OCI-LY7 (cell line): ENCODE results near the gene LARP7. TPM values are rescaled to one million over a fixed set of nuclear protein-coding genes. Genes with fewer than 3 reads are reported as not detected.
A peak's percentile ranks its signal among the peaks of the same experiment; 100 is the strongest.

Experiments used
- BruUV-seq: library from RNA; stranded (reverse); fragments of 400-500 nt; replicated peaks from 2 replicates; lab custom pipeline; 2021; lab: Mats Ljungman, UMichigan
- CTCF ChIA-PET: fragments of 300-600 bp; sonication (Branson Sonifier 250); formaldehyde crosslinking; loops from one replicate; lab custom pipeline; 2022; ENCODE audit warnings: antibody characterized with exemption; ENCODE audit not compliant: unreplicated experiment; lab: Charles Lee
- POLR2A ChIA-PET: fragments of 300-600 bp; sonication (Branson Sonifier 250); formaldehyde crosslinking; loops from one replicate; lab custom pipeline; 2022; ENCODE audit warnings: antibody characterized with exemption; lab: Charles Lee
- DNase-seq: peaks from one replicate; pipeline ENCODE4 v3.0.0-alpha.2; 2015; ENCODE audit warnings: low spot score
- H2AFZ ChIP-seq: fragments of 200-600 bp; sonication (generic), shearing (Covaris generic); 2 replicates; pipeline ENCODE4 v1.6.1; 2014; ENCODE audit warnings: mild to moderate bottlenecking, antibody characterized with exemption, low read length, moderate library complexity
- H3K27ac ChIP-seq: fragments of 200-600 bp; sonication (generic); 2 replicates; pipeline ENCODE4 v1.5.1; 2014; ENCODE audit warnings: mixed run types, low read depth, mild to moderate bottlenecking, moderate library complexity, low read length, inconsistent platforms; ENCODE audit not compliant: poor library complexity, severe bottlenecking
- H3K36me3 ChIP-seq: fragments of 200-600 bp; sonication (generic); 2 replicates; pipeline ENCODE4 v1.6.1; 2014; ENCODE audit warnings: mild to moderate bottlenecking, antibody characterized with exemption, low read length, moderate library complexity, mixed read lengths; ENCODE audit not compliant: insufficient read depth
- H3K4me1 ChIP-seq: fragments of 200-600 bp; sonication (generic); 2 replicates; pipeline ENCODE4 v1.5.1; 2014; ENCODE audit warnings: mild to moderate bottlenecking, low read length; ENCODE audit not compliant: insufficient read depth, poor library complexity, severe bottlenecking
- H3K4me2 ChIP-seq: fragments of 200-600 bp; sonication (generic); 2 replicates; pipeline ENCODE4 v1.6.1; 2014; ENCODE audit warnings: mild to moderate bottlenecking, low read length
- H3K4me3 ChIP-seq: fragments of 200-600 bp; sonication (generic); 2 replicates; pipeline ENCODE4 v1.5.1; 2014; ENCODE audit warnings: mild to moderate bottlenecking, low read depth, low read length; ENCODE audit not compliant: poor library complexity, severe bottlenecking
- H3K79me2 ChIP-seq: fragments of 200-600 bp; sonication (generic); 2 replicates; pipeline ENCODE4 v1.6.1; 2016; ENCODE audit warnings: low read depth, mild to moderate bottlenecking, low read length, moderate library complexity, mixed read lengths; ENCODE audit not compliant: insufficient read depth
- H3K9me2 ChIP-seq: fragments of 200-600 bp; sonication (generic); 2 replicates; pipeline ENCODE4 v1.6.1; 2016; ENCODE audit warnings: mild to moderate bottlenecking, low read length, mixed read lengths; ENCODE audit not compliant: insufficient read depth
- H3K9me3 ChIP-seq: fragments of 200-600 bp; sonication (generic); 2 replicates; pipeline ENCODE4 v1.6.1; 2014; ENCODE audit warnings: mild to moderate bottlenecking, mixed run types, low read length, mixed read lengths
- H4K20me1 ChIP-seq: fragments of 200-600 bp; sonication (generic); 2 replicates; pipeline ENCODE4 v1.6.1; 2014; ENCODE audit warnings: mild to moderate bottlenecking, antibody characterized with exemption, low read length, moderate library complexity, mixed read lengths; ENCODE audit not compliant: insufficient read depth
- EZH2phosphoT487 ChIP-seq: fragments of 200-600 bp; sonication (generic); IDR thresholded peaks from 2 replicates; pipeline ENCODE4 v1.6.1; 2018; ENCODE audit warnings: low read depth, borderline replicate concordance, mild to moderate bottlenecking, mixed run types, antibody characterized with exemption, low read length, moderate library complexity, mixed read lengths
- intact Hi-C: fragments of 100-400 bp; cut with micrococcal nuclease; formaldehyde crosslinking; loops from one replicate; pipeline ENCODE4 v1.10.0; 2022; ENCODE audit not compliant: unreplicated experiment
- total RNA-seq, 2 experiments: library from RNA; depleted of rRNA in 1 of 2; stranded (reverse); fragments of >200 nt in 1 of 2; shearing (Covaris generic) in 1 of 2; gene quantifications; 2 replicates each; pipeline ENCODE4 v1.2.3, GENCODE V29; 2014 to 2022
- TF ChIP-seq, protein P1 (sequence below): fragments of 200-600 bp; sonication (generic); conservative IDR thresholded peaks from 2 replicates; pipeline ENCODE4 v1.5.1; 2014; ENCODE audit warnings: mild to moderate bottlenecking, antibody characterized with exemption, low read length, moderate library complexity, mixed read lengths

LARP7 gene
- total RNA-seq, 2 experiments from 2014 or later = 35.0 to 53.9 TPM

DNA sequence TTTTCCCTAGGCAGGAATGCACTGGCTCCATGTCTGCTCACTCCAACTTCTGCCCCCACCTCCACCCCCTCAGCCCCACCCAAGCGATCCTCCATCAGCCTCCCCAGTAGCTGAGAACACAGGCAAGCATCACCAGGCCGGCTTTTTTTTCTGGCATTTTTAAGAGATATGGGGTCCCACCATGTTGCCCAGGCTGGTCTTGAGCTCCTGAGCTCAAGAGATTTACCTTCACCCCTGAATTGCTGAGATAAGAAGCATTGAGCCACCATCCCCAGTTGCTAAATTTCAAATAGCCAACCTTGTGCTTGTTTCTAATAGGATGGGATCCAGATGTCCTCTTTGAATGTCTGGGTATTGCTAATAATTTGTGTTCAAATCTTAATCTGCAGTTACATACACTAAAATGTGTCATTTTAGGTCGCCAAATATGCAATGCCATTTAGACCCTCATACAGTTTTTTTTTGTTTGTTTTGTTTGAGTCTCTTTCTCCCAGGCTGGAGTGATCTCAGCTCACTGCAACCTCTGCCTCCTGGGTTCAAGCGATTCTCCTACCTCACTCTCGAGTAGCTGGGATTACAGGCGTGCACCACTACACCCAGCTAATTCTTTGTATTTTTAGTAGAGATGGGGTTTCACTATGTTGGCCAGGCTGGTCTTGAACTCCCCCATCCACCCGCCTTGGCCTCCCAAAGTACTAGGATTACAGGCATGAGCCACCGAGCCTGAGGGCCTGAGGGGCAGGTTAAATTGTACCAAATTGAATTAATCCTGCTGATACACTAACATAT is 8.8 kb downstream of the LARP7 start:
- no peaks in the 10 kb centered on the region for H3K9me2 ChIP-seq
- TF ChIP-seq, protein P1, sequence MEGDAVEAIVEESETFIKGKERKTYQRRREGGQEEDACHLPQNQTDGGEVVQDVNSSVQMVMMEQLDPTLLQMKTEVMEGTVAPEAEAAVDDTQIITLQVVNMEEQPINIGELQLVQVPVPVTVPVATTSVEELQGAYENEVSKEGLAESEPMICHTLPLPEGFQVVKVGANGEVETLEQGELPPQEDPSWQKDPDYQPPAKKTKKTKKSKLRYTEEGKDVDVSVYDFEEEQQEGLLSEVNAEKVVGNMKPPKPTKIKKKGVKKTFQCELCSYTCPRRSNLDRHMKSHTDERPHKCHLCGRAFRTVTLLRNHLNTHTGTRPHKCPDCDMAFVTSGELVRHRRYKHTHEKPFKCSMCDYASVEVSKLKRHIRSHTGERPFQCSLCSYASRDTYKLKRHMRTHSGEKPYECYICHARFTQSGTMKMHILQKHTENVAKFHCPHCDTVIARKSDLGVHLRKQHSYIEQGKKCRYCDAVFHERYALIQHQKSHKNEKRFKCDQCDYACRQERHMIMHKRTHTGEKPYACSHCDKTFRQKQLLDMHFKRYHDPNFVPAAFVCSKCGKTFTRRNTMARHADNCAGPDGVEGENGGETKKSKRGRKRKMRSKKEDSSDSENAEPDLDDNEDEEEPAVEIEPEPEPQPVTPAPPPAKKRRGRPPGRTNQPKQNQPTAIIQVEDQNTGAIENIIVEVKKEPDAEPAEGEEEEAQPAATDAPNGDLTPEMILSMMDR = no peak
- TF ChIP-seq EZH2phosphoT487 = no peak
- no peak overlapping the region for H2AFZ ChIP-seq
- H3K4me2 ChIP-seq = no peak overlapping the region
- peaks cover 22% of the 10 kb centered on the region for H3K79me2 ChIP-seq
- intact Hi-C loops = no loop called here
- H3K36me3 ChIP-seq = peaks cover 78% of the 10 kb centered on the region
- POLR2A ChIA-PET = interaction anchor here (0.5 to 2.0 kb wide), 5 partner anchors 8 to 111 kb away, joined by 3 to 10 read pairs (median 7); no protein-coding TSS in a partner anchor
- H3K9me3 ChIP-seq = no peaks in the 10 kb centered on the region
- no peak overlapping the region for H3K4me3 ChIP-seq
- BruUV-seq = no TSS peak
- H4K20me1 ChIP-seq = no peaks in the 10 kb centered on the region
- peaks cover 11% of the 10 kb centered on the region for H3K4me1 ChIP-seq
- CTCF ChIA-PET = no interaction called here
- no peak for DNase-seq
- H3K27ac ChIP-seq = no peak overlapping the region

DNA sequence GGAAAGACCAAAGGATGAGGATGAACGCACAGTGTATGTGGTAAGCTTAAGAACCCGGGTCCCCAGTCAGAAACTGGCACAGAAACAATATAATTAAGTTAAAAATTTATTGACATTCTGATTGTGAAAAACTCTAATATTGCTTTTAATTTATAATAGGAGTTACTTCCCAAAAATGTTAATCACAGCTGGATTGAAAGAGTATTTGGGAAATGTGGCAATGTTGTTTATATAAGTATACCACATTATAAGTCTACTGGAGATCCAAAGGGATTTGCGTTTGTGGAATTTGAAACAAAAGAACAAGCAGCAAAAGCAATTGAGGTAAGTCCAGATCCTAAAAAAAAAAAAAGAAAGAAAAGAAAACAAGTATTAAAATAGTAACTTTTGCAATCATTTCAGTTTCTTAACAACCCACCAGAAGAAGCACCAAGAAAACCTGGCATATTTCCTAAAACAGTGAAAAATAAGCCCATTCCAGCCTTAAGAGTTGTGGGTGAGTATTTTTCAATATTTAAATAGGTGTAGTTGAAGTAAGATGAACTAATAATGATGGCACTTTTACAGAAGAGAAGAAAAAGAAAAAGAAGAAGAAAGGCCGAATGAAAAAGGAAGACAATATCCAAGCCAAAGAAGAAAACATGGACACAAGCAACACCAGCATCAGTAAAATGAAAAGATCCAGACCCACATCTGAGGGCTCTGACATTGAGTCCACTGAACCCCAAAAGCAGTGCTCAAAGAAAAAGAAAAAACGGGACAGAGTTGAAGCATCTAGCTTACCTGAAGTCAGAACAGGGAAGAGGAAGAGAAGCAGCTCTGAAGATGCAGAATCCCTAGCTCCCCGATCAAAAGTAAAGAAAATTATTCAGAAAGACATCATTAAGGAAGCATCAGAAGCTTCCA is 9.9 kb downstream of the LARP7 start:
- Histone ChIP-seq H3K9me3 (no peaks in the 10 kb centered on the region), H3K4me3 (no peak overlapping the region), H3K36me3 (peaks cover 85% of the 10 kb centered on the region), H3K4me2 (no peak overlapping the region), H2AFZ (no peak overlapping the region), H3K27ac (no peak overlapping the region), H3K9me2 (no peaks in the 10 kb centered on the region), H3K79me2 (peaks cover 11% of the 10 kb centered on the region), H3K4me1 (peaks cover 11% of the 10 kb centered on the region), H4K20me1 (no peaks in the 10 kb centered on the region)
- POLR2A ChIA-PET = interaction anchor here (0.6 to 2.0 kb wide), 7 partner anchors 9 to 1518 kb away, joined by 3 to 10 read pairs (median 5); no protein-coding TSS in a partner anchor
- intact Hi-C loops = no loop called here
- DNase-seq = no peak
- TF ChIP-seq, protein P1 = no peak
- no peak for TF ChIP-seq EZH2phosphoT487
- CTCF ChIA-PET = no interaction called here
- BruUV-seq = TSS peak; percentile 84
